Measurements from ENCODE around the gene AHCYL1.

Gene AHCYL1

DNA sequence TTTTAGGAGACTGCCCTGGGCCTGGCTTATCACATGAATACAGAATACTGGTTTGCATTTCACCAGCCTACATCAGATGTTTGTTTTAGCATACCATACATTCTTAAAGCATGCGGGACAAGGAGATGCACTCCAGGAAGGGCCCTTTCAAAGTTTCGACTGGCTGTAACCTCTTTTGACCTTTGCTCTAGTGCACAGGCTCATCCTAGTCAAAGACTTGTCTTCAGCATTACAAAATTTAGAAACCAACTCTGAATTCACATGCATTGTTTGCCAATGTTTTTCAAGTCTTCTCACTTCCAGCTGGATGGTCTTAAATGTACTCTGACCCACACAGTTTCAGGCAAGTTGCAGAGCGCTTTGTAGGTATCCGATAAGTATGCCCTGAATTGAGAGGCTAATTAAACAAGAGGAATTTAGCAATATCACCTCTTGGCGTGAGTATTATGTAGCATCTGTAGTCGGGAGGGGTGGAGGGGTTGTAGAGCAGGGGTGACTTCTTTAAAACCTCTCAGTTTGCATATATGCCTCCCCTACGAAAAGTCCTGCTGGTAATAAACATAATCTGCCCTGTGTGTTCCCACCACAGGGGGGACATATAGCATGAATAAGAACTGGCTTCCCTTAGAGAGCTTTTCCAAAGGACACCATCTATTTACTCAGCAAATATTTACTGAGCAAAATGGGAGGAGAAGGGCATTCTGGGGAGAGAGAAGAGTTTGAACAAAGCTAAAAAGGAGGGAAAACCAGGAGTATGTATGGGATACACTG lies 24.4 kb upstream of the AHCYL1 start:
- TF ChIP-seq POLR2A (IDR thresholded peaks at IDR 0.05; ENCODE audit: low read length) (no peak), GATA1 (IDR thresholded peaks at IDR 0.05; ENCODE audit: low read depth, low read length) (no peak)
- no peak for DNase-seq

DNA sequence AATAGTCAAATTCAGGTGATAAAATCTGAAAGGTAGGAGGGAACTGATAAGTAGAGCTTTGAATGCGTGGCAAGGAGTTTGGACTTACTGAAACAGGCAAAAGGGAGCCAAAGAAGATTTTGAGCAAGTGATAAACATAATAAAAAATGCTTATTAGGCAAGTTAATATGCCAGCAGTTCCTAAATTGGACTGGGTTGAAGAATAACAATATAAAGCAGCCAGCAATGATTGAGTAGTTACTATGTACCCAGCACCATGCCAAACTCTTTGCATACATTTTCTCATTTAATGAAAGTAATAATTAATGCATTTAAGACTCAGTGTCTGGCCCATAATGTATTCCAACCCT lies 23.8 kb upstream of the AHCYL1 start:
- no peak for TF ChIP-seq GATA1 (IDR thresholded peaks at IDR 0.05; ENCODE audit: low read depth, low read length)
- no peak for TF ChIP-seq POLR2A (IDR thresholded peaks at IDR 0.05; ENCODE audit: low read length)
- no peak for DNase-seq

- no peak for DNase-seq
- TF ChIP-seq POLR2A (IDR thresholded peaks at IDR 0.05; ENCODE audit: low read length): no peak
- no peak for TF ChIP-seq GATA1 (IDR thresholded peaks at IDR 0.05; ENCODE audit: low read depth, low read length)
Observed at GRCh38 chr1:109963864-109964263, 20.7 kb upstream of the AHCYL1 start.

DNA sequence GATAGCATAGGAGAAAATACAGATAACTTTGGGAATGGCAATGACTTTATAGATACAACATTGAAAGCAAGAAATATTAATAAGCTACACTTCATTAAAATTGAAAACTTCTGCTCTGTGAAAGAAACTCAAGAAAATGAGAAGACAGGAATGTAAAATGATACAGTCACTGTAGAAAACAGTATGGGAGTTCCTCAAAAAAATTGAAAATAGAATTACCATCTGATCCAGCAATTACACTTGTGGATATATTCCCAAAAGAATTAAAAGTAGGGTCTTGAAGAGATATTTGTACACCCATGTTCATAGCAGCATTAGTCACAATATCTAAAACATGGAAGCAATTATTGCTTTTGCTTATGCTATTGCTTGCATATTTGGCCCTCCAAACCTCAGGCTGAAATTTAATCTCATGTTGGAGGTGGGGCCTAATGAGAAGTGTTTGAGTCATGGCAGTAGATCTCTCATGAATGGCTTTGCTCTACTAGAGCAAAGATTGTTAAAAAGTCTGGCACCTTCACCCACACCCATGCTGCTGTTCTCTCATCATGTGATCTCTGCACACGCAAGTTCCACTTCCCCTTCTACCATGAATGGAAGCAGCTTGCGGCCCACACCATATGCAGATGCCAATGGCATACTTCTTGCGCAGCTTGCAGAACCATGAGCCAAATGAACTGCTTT lies 15.3 kb upstream of the AHCYL1 start:
- DNase-seq: no peak

DNA sequence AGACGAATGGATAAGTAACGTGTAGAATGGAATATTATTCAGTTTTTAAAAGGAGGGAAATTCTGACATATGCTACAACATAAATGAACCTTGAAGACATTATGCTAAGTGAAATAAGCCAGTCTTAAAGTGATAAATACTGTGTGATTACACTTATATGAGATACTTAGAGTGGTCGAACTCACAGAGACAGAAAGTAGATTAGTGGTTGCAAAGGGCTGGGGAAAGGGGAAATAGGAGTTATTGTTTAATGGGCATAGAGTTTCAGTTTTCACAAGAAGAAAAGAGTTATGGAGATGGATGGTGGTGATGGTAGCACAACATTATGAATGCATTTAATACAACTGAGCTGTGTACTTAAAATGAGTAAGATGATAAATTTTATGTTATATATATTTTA lies 14.7 kb upstream of the AHCYL1 start:
- TF ChIP-seq GATA1 (IDR thresholded peaks at IDR 0.05; ENCODE audit: low read depth, low read length): no peak
- TF ChIP-seq POLR2A (IDR thresholded peaks at IDR 0.05; ENCODE audit: low read length): no peak
- DNase-seq: no peak

More for the DNA sequence above, 15.3 kb upstream of the AHCYL1 start:
- TF ChIP-seq GATA1 (IDR thresholded peaks at IDR 0.05; ENCODE audit: low read depth, low read length) (no peak), POLR2A (IDR thresholded peaks at IDR 0.05; ENCODE audit: low read length) (no peak)

- no peak for DNase-seq
- no peak for TF ChIP-seq POLR2A (IDR thresholded peaks at IDR 0.05; ENCODE audit: low read length)
- TF ChIP-seq GATA1 (IDR thresholded peaks at IDR 0.05; ENCODE audit: low read depth, low read length): no peak
Observed at GRCh38 chr1:109971559-109971958, 13.0 kb upstream of the AHCYL1 start.

DNA sequence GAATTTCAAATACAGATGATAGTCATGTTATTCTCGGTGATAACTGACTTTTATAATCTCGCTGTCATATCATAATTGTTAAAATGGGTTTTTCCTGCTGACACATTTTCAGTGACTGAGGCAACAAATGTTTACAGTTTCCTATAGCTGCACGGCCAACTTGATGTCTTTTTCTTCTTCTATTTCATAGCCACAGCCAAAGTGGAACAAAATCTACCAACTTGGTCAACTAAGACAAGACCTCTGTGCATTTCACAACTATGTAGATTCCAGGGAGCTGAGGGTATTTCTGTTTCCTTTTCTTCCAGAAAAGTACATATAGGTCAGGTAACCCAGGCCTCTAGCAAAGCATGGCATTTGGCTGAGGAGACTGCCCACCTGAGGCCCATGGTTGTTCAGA lies 10.4 kb upstream of the AHCYL1 start:
- TF ChIP-seq GATA1 (IDR thresholded peaks at IDR 0.05; ENCODE audit: low read depth, low read length) (no peak), POLR2A (IDR thresholded peaks at IDR 0.05; ENCODE audit: low read length) (no peak)
- no peak for DNase-seq

- TF ChIP-seq GATA1 (IDR thresholded peaks at IDR 0.05; ENCODE audit: low read depth, low read length) (no peak), POLR2A (IDR thresholded peaks at IDR 0.05; ENCODE audit: low read length) (no peak)
- no peak for DNase-seq
Observed at GRCh38 chr1:109975718-109976117, 8.8 kb upstream of the AHCYL1 start.

GRCh38 chr1:109976762-109977161 lies 7.8 kb upstream of the AHCYL1 start:
- TF ChIP-seq POLR2A (IDR thresholded peaks at IDR 0.05; ENCODE audit: low read length) (no peak), GATA1 (IDR thresholded peaks at IDR 0.05; ENCODE audit: low read depth, low read length) (no peak)
- DNase-seq: no peak

GRCh38 chr1:109977225-109977624 lies 7.3 kb upstream of the AHCYL1 start:
- TF ChIP-seq POLR2A (IDR thresholded peaks at IDR 0.05; ENCODE audit: low read length) (no peak), GATA1 (IDR thresholded peaks at IDR 0.05; ENCODE audit: low read depth, low read length) (no peak)
- no peak for DNase-seq

DNA sequence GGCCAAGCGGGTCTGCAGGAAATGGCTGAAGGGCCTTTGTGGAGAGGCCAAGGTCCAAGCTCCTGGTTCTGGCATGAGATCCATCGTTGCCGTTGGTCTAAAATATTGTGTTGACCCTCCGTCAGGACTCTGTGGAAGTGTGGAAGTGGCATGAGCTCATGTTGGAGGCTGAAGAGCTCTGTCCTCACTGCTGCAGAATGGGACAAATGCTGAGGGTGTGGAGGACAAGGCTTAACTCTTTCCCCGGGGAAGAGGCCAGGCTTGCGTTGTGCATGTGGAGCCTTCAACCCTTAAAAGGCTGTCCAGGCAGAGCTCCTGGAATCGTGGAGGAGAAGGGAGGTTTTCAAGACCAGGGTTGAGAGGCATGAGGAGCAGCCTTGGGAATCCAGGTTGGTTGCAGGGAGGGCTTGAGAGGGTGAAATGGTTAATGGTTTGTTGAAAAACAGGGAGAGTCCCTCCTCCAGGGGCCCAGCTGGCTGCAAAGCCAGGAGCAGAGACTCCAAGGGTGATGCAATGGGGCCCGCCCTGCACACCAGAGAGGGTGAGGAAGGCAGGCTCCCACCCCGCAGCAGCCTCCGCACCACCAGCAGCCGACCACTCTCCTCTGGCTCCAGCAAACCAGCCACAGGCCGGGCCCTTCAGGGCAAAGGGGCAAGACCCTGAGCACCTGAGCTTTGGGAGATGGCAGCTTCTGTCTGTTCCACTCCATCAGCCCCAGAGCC lies 6.7 kb upstream of the AHCYL1 start:
- no peak for DNase-seq
- no peak for TF ChIP-seq GATA1 (IDR thresholded peaks at IDR 0.05; ENCODE audit: low read depth, low read length)
- no peak for TF ChIP-seq POLR2A (IDR thresholded peaks at IDR 0.05; ENCODE audit: low read length)

DNA sequence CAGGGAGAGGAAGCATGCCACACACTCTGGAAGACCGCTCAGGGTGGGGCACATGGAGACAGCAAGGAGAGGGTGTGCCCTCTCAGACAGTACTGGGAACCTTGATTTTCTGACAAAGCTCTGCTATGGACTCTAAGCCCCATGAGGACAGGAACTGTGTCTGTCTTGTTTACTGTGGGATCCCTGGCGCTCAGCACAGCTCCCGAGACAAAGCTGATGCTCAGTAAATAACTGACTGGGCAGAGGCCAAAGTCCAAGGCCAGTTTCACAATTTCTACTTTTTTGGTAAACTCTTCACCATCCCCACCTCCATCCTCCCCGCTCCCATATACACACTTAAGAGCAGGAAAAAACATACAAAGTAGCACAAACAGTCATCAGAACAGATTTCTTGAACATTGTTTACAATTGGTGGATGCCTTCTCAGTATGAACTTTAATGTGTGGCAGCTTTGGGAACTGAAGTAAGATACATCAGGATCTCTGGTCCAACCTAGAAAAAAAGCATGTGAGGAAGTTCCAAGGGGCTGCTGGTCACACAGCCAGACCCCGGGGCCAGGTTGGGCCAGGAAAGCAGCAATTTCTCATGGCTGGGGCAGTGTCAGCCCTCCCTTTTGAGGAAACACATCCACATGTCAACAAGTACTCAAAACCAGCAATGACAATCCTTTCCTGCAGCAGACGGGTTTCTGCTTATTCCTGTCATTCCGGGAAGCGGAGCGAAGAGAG lies 5.6 kb upstream of the AHCYL1 start:
- DNase-seq: no peak

DNA sequence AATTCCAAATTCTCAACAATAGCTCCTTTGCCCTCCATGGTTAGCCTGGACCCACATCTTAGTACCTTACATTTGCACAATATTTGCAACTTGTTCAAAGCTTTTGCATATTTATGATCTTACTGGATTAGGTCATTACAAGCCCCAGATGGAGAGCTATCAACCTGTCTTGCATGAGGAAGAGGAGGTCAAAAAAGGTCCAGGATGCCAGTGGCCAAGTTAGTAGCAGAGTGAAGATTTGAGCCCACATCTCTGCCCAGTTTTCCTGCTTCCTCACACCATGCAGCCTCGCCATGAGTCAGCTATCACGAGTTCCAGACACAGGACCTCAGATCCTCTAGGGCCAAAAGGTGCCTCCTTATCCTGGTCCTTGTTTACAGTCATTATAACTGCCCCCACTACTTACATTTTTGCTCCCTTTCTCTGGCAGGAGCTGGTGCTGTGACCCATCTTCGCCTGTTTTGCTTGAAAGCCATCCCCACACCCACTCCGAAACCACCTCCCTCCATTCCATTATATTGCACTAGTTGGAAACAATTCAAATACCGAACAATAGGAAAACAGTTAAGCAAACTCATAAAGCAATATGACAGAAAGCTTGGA lies 5.0 kb upstream of the AHCYL1 start:
- TF ChIP-seq GATA1 (IDR thresholded peaks at IDR 0.05; ENCODE audit: low read depth, low read length) (no peak), POLR2A (IDR thresholded peaks at IDR 0.05; ENCODE audit: low read length) (no peak)
- DNase-seq: peak in 1 of 2 experiments; percentile 21

More for the DNA sequence above, 5.6 kb upstream of the AHCYL1 start:
- TF ChIP-seq GATA1 (IDR thresholded peaks at IDR 0.05; ENCODE audit: low read depth, low read length): no peak
- TF ChIP-seq POLR2A (IDR thresholded peaks at IDR 0.05; ENCODE audit: low read length): no peak

Measured in erythroblast (primary cell).